GM21723 (cell line): Measurements from ENCODE around the gene TPT1.
A peak's percentile ranks its signal among the peaks of the same experiment; 100 is the strongest.
"Not testable (repeated sequence)": the region's sequence is repeated elsewhere in the genome, so short reads cannot be mapped to it uniquely, and the experiment has no call there.

Source experiments
- ATAC-seq: cut with Tn5 transposase; IDR thresholded peaks from one replicate; pipeline ENCODE4 v1.9.1; 2021; ENCODE audit warnings: mild to moderate bottlenecking, moderate library complexity; ENCODE audit not compliant: unreplicated experiment

The TPT1 gene

GRCh38 chr13:45368005-45368404, 27.0 kb upstream of the TPT1 start:
- ATAC-seq = no peak

GRCh38 chr13:45367358-45367757, 26.4 kb upstream of the TPT1 start:
- peak; percentile 98 for ATAC-seq

GRCh38 chr13:45365558-45365885, 24.5 kb upstream of the TPT1 start:
- ATAC-seq = no peak

GRCh38 chr13:45364876-45365557, 24.0 kb upstream of the TPT1 start:
- ATAC-seq = no peak

- ATAC-seq = no peak
These were observed 22.0 kb upstream of the TPT1 start for GRCh38 chr13:45362939-45363338.

GRCh38 chr13:45361596-45362206, 20.7 kb upstream of the TPT1 start:
- ATAC-seq = no peak

- ATAC-seq = no peak
These were observed 16.1 kb upstream of the TPT1 start for GRCh38 chr13:45356966-45357672.

GRCh38 chr13:45353895-45354294, 12.9 kb upstream of the TPT1 start:
- ATAC-seq = peak; percentile 64

- no peak for ATAC-seq
These were observed 11.0 kb upstream of the TPT1 start for GRCh38 chr13:45352031-45352430.

- no peak for ATAC-seq
These were observed 9.2 kb upstream of the TPT1 start for GRCh38 chr13:45350152-45350551.

GRCh38 chr13:45349438-45349837, 8.5 kb upstream of the TPT1 start:
- ATAC-seq = no peak

GRCh38 chr13:45344064-45344463, 3.1 kb upstream of the TPT1 start:
- not testable (repeated sequence) for ATAC-seq

GRCh38 chr13:45343102-45343501, 2.1 kb upstream of the TPT1 start:
- ATAC-seq = not testable (repeated sequence)

- ATAC-seq = not testable (repeated sequence)
These were observed 1.7 kb upstream of the TPT1 start for GRCh38 chr13:45342668-45343067.

GRCh38 chr13:45341799-45342500, 967 bp upstream of the TPT1 start:
- no peak for ATAC-seq

- peak; percentile 45 for ATAC-seq
These were observed 455 bp downstream of the TPT1 start for GRCh38 chr13:45340422-45341033.

- no peak for ATAC-seq
These were observed 1.1 kb downstream of the TPT1 start for GRCh38 chr13:45339867-45340266.

GRCh38 chr13:45339399-45339798, 1.6 kb downstream of the TPT1 start:
- no peak for ATAC-seq

- no peak for ATAC-seq
These were observed 3.2 kb downstream of the TPT1 start for GRCh38 chr13:45337803-45338202.

- no peak for ATAC-seq
These were observed 3.6 kb downstream of the TPT1 start for GRCh38 chr13:45337395-45337794.
